ENCODE measurements around the gene DLG2. TPM values are rescaled to one million over a fixed set of nuclear protein-coding genes. Genes with fewer than 3 reads are reported as not detected.

DLG2 gene
- total and polyA plus RNA-seq, 2 of the 8 experiments (the other 6 are each of a cell fraction or from before 2014, with no cell fraction given) = 1.7 to 14.3 TPM

DNA sequence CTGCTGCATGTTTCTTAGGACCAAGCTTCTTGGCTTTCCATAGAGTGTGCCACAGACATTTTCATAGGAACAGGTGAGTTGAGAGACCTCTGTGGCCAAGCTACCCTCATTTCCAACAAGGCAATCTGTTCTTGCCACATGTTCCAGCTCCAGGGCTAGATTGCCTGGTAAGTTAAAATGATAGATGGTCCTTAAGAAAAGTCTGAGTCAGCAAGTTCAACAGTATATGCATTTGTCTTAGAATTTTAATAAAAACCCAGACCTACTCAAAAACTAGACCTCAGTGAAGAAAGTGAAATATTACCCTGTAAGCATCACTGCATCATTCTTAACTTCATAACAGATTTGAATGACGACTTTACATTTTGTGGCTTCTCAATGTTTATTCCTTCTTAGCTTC is 1123.6 kb downstream of the DLG2 start:
- POLR2A ChIA-PET (ENCODE audit: partially characterized antibody) = interaction anchor here (0.6 kb wide), 1 partner anchor 673 kb away, joined by 3 read pairs; no protein-coding TSS in a partner anchor

More for the DNA sequence above, 1123.6 kb downstream of the DLG2 start:
- H3K27me3 ChIP-seq (replicated peaks in 1 of 4; ENCODE audit: control insufficient read depth in 3 of 4, extremely low read depth in 1 of 4, insufficient read depth in 3 of 4, low read length in 3 of 4) = no peaks in the 10 kb centered on the region
- H3K23ac ChIP-seq (ENCODE audit: insufficient read length) = no peak overlapping the region
- H3K4me1 ChIP-seq (replicated peaks in 1 of 4; ENCODE audit: control insufficient read depth in 3 of 4, insufficient read depth in 4 of 4, low read length in 3 of 4) = no peaks in the 10 kb centered on the region
- H3K23me2 ChIP-seq (ENCODE audit: low read depth, low read length) = no peaks in the 10 kb centered on the region
- no peak overlapping the region for H3K4ac ChIP-seq (replicated peaks; ENCODE audit: insufficient read length, low read depth, low read length)
- no peak overlapping the region for H2BK5ac ChIP-seq (ENCODE audit: low read depth, low read length)
- H3K14ac ChIP-seq (ENCODE audit: insufficient read length) = no peak overlapping the region
- no peak overlapping the region for H3K9ac ChIP-seq (replicated peaks in 1 of 4; ENCODE audit: extremely low read depth in 1 of 4, low read depth in 3 of 4, low read length in 3 of 4)
- no peak overlapping the region for H3K27ac ChIP-seq (ENCODE audit: low read depth, low read length)
- no peak overlapping the region for H4K91ac ChIP-seq (replicated peaks; ENCODE audit: insufficient read length, low read length)
- no peaks in the 10 kb centered on the region for H4K20me1 ChIP-seq (replicated peaks in 1 of 2; ENCODE audit: control insufficient read depth in 1 of 2, insufficient read depth in 2 of 2, low read length in 2 of 2)
- H3K18ac ChIP-seq (ENCODE audit: extremely low read depth, low read length) = no peak overlapping the region
- WGBS, 2 experiments (ENCODE audit: extremely low coverage in 1 of 2, insufficient coverage in 1 of 2, insufficient read length in 1 of 2, insufficient replicate concordance in 2 of 2, low coverage in 1 of 2, low lambda C conversion rate in 2 of 2, missing lambda C conversion rate in 1 of 2) = 94% methylated on average over 1 of the region's 1 CpG; no CpG with 5 or more reads in 1 of the 2 experiments
- no peaks in the 10 kb centered on the region for H3K79me1 ChIP-seq (ENCODE audit: low read depth, low read length)
- FAIRE-seq = no peak
- H3K9me3 ChIP-seq (ENCODE audit: insufficient read depth in 2 of 2, low read depth in 1 of 2, low read length in 1 of 2) = no peaks in the 10 kb centered on the region
- H4K8ac ChIP-seq (ENCODE audit: extremely low read depth, insufficient read depth, low read length) = no peak overlapping the region
- TF ChIP-seq CREB1 (IDR thresholded peaks at IDR 0.05) (no peak), MAFK (IDR thresholded peaks at IDR 0.05; ENCODE audit: low read depth, low read length) (peak; percentile 67)
- no peak overlapping the region for H2AFZ ChIP-seq (ENCODE audit: low read length)
- H2BK15ac ChIP-seq (ENCODE audit: low read length) = no peak overlapping the region
- no peak for DNase-seq (ENCODE audit: low read depth in 1 of 2, low spot score in 2 of 2)
- CTCF ChIA-PET (ENCODE audit: partially characterized antibody) = interaction anchor here (0.7 to 1.3 kb wide), 4 partner anchors 12 to 668 kb away, joined by 3 to 4 read pairs (median 3); no protein-coding TSS in a partner anchor
- no peaks in the 10 kb centered on the region for H3K79me2 ChIP-seq (ENCODE audit: control insufficient read depth in 1 of 2, insufficient read depth in 2 of 2, low read length in 2 of 2)
- H2BK120ac ChIP-seq (replicated peaks; ENCODE audit: low read depth, low read length) = no peak overlapping the region
- H2AK5ac ChIP-seq (ENCODE audit: low read depth, low read length) = no peak overlapping the region
- no peak overlapping the region for H3K56ac ChIP-seq (replicated peaks; ENCODE audit: insufficient read length, low read depth, low read length)
- H3K36me3 ChIP-seq (ENCODE audit: control insufficient read depth in 2 of 4, insufficient read depth in 4 of 4, low read length in 3 of 4) = no peaks in the 10 kb centered on the region
- H3K4me2 ChIP-seq (ENCODE audit: insufficient read depth in 1 of 2, low read depth in 2 of 2, low read length in 2 of 2) = no peak overlapping the region
- no peak overlapping the region for H4K5ac ChIP-seq (ENCODE audit: insufficient read length, low read depth, low read length)
- no peak overlapping the region for H2BK20ac ChIP-seq (ENCODE audit: low read length)
- no peak overlapping the region for H2BK12ac ChIP-seq (ENCODE audit: low read depth, low read length)
- no peak overlapping the region for H3K4me3 ChIP-seq (ENCODE audit: extremely low read depth in 1 of 4, insufficient read depth in 2 of 4, low read depth in 3 of 4, low read length in 4 of 4)
